HG02678 (cell line): ENCODE measurements around the gene PUS3.
"Not testable (repeated sequence)": the region's sequence is repeated elsewhere in the genome, so short reads cannot be mapped to it uniquely, and the experiment has no call there.

Source experiments
- ATAC-seq: cut with Tn5 transposase; IDR thresholded peaks from one replicate; pipeline ENCODE4 v1.9.1; 2021; ENCODE audit warnings: mild to moderate bottlenecking, moderate library complexity; ENCODE audit not compliant: unreplicated experiment

The PUS3 gene

DNA sequence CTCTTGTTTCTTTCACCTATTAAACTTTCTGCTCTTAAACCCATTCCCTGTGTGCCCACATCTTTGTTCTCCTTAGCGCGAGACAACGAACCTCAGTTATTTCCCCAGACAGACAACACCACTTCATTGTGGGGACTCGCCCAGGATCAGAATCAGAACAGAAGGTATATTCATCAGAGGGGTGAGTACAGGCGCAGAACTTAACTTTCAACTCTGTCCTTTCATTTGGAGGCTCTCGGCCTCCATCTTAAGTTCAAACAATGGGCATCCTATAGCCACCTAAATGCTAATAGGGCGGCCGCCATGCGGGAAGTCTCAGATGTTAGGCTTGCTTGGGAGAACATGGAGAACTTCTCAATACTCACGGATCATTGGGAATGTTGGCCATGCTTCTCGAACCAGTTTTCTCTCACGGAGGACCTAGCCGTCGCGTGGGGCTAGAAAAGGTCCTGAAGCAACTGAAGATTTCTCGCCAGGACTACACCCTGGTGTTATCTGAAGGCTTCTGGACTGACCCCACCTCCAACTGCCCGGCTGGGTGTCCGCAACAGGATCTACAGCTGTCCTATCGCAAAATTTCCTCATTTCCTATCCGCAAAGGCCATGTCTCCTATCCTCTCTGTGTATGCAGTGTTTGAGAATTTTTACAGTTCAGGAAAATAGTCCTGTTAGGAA lies 29.0 kb downstream of the PUS3 start:
- ATAC-seq = no peak

DNA sequence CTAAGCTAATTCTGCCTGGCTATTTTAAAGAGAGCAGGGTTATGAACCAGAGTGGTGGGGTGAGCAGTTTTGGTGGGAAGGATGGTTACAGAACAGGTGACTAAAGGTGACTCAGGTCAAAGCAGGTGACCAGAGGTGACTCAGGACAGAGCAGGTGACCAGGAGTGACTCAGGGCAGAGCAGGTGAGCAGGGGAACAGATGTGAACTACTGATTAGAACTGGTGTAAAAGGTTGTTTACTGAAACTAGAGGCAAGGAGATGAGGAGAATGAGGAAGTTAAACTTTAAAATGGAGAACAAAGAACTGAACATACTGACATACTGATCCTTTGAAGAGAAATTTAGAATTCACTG lies 30.9 kb downstream of the PUS3 start:
- no peak for ATAC-seq

GRCh38 chr11:125871391-125872137 lies 31.4 kb downstream of the PUS3 start:
- ATAC-seq = no peak

DNA sequence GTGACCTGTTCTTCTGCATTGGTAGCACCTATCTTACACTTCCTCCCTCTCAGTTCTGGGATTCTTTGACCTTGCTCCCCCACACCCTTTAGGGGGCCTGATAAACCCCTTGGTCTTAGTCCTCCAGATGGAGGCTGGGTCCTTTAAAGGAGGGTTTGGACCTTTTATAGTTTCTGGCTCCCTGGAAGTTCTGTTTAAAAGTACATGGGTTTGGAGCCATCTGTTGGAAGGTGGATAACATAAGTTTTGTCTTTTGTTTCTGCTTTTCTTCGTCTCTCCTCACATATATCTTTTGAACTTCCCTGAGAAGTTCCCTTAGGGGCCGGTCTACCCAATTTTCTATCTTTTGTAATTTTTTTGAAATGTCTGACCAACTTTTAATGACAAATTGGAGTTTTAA lies 33.5 kb downstream of the PUS3 start:
- ATAC-seq = no peak

GRCh38 chr11:125865354-125865753 lies 37.7 kb downstream of the PUS3 start:
- ATAC-seq = not testable (repeated sequence)

DNA sequence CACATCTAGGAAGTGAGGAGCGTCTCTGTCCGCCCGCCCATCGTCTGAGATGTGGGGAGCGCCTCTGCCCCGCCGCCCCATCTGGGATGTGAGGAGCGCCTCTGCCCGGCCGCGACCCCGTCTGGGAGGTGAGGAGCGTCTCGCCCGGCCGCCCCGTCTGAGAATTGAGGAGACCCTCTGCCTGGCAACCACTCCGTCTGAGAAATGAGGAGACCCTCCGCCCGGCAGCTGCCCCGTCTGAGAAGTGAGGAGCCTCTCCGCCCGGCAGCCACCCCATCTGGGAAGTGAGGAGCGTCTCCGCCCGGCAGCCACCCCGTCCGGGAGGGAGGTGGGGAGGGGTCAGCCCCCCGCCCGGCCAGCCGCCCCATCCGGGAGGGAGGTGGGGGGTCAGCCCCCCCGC lies 40.2 kb downstream of the PUS3 start:
- not testable (repeated sequence) for ATAC-seq

GRCh38 chr11:125857670-125858069 lies 45.3 kb downstream of the PUS3 start:
- ATAC-seq = not testable (repeated sequence)

GRCh38 chr11:125846188-125846587 lies 56.8 kb downstream of the PUS3 start:
- no peak for ATAC-seq
